GM12878 (cell line): ENCODE results near the gene ANKRD44.

Experiments used
- EP300 ChIP-seq, 2 experiments: fragments of 150-350 bp in 1 of 2; IDR thresholded peaks; 2 replicates each; pipeline ENCODE4 v1.6.1; 2011 to 2012; ENCODE audit warnings: low read depth in 2 of 2, low read length in 2 of 2, borderline replicate concordance in 1 of 2, improper control_type of control experiment in 1 of 2, inconsistent platforms in 1 of 2; ENCODE audit not compliant: control insufficient read depth in 1 of 2
- HCFC1 ChIP-seq: fragments of 150-350 bp; IDR thresholded peaks from 2 replicates; pipeline ENCODE4 v1.6.1; 2014; ENCODE audit warnings: low read length
- JUND ChIP-seq: IDR thresholded peaks from 2 replicates; pipeline ENCODE4 v1.6.1; 2012; ENCODE audit warnings: low read depth, mild to moderate bottlenecking, low read length, improper control_type of control experiment, moderate library complexity
- NFYB ChIP-seq: IDR thresholded peaks from 2 replicates; pipeline ENCODE4 v1.6.1; 2011; ENCODE audit warnings: low read depth, mild to moderate bottlenecking, low read length, improper control_type of control experiment, moderate library complexity; ENCODE audit not compliant: insufficient read depth
- POLR2A ChIP-seq: IDR thresholded peaks from 2 replicates; pipeline ENCODE4 v1.6.1; 2011; ENCODE audit warnings: low read depth, mild to moderate bottlenecking, low read length
- SIN3A ChIP-seq: IDR thresholded peaks from 2 replicates; pipeline ENCODE4 v1.6.1; 2012; ENCODE audit warnings: low read depth, low read length, improper control_type of control experiment
- SMC3 ChIP-seq: IDR thresholded peaks from 2 replicates; pipeline ENCODE4 v1.6.1; 2011; ENCODE audit warnings: low read length, improper control_type of control experiment, borderline replicate concordance
- SP1 ChIP-seq: IDR thresholded peaks from one replicate; pipeline ENCODE4 v1.6.1; 2011; ENCODE audit warnings: low read depth, low read length
- STAT3 ChIP-seq: IDR thresholded peaks from 2 replicates; pipeline ENCODE4 v1.6.1; 2011; ENCODE audit warnings: low read depth, low read length, improper control_type of control experiment
- TARDBP ChIP-seq: IDR thresholded peaks from 2 replicates; pipeline ENCODE4 v1.6.1; 2016; ENCODE audit warnings: borderline replicate concordance
- TBL1XR1 ChIP-seq: IDR thresholded peaks from 2 replicates; pipeline ENCODE4 v1.6.1; 2012; ENCODE audit warnings: low read depth, low read length, improper control_type of control experiment
- TCF12 ChIP-seq: IDR thresholded peaks from 2 replicates; pipeline ENCODE4 v1.6.1; 2011; ENCODE audit warnings: low read depth, mild to moderate bottlenecking, low read length
- TF ChIP-seq, protein P1 (sequence below), 3 experiments: IDR thresholded peaks in 2 of 3; conservative IDR thresholded peaks in 1 of 3; 2 replicates each; pipeline ENCODE4 v1.5.1; 2011; ENCODE audit warnings: low read depth in 3 of 3, low read length in 3 of 3, mild to moderate bottlenecking in 3 of 3, control low read depth in 2 of 3, moderate library complexity in 2 of 3, inconsistent platforms in 1 of 3, mixed read lengths in 1 of 3; ENCODE audit not compliant: control insufficient read depth in 2 of 3, insufficient read depth in 1 of 3; ENCODE audit errors: extremely low read depth in 1 of 3
- TF ChIP-seq, protein P2 (sequence below): fragments of 450-650 bp; IDR thresholded peaks from 2 replicates; pipeline ENCODE4 v1.6.1; 2016; ENCODE audit warnings: mild to moderate bottlenecking

DNA sequence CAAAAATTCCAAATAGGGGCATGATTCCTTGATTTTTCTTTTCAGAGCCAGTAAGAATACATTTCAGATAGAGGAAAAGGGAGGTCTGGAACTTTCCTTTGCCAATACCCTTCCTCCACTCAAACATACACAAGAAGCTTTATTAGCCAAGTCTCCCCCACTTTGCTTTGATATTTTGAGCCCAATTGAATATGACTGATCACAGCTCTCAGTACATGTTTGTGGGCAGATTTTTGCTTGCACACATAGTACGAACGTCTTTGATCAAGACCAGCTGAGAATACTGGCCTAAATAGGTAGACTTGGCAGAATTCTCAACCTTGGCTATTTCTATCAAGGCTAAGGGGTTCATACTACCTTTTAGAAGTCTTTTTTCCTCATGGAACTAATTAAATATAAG is 235.3 kb downstream of the ANKRD44 start:
- TF ChIP-seq JUND (no peak), TBL1XR1 (no peak), POLR2A (no peak), SMC3 (no peak), STAT3 (no peak), TARDBP (no peak), TCF12 (no peak), SIN3A (no peak), EP300 (IDR thresholded peaks at IDR 0.05; ENCODE audit: borderline replicate concordance in 1 of 2, control insufficient read depth in 1 of 2, low read depth in 2 of 2, low read length in 2 of 2) (no peak), SP1 (no peak), HCFC1 (no peak), NFYB (no peak)
- TF ChIP-seq, protein P1, sequence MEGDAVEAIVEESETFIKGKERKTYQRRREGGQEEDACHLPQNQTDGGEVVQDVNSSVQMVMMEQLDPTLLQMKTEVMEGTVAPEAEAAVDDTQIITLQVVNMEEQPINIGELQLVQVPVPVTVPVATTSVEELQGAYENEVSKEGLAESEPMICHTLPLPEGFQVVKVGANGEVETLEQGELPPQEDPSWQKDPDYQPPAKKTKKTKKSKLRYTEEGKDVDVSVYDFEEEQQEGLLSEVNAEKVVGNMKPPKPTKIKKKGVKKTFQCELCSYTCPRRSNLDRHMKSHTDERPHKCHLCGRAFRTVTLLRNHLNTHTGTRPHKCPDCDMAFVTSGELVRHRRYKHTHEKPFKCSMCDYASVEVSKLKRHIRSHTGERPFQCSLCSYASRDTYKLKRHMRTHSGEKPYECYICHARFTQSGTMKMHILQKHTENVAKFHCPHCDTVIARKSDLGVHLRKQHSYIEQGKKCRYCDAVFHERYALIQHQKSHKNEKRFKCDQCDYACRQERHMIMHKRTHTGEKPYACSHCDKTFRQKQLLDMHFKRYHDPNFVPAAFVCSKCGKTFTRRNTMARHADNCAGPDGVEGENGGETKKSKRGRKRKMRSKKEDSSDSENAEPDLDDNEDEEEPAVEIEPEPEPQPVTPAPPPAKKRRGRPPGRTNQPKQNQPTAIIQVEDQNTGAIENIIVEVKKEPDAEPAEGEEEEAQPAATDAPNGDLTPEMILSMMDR (IDR thresholded peaks at IDR 0.05 in 2 of 3, conservative IDR thresholded peaks at IDR 0.05 in 1 of 3; ENCODE audit: control insufficient read depth in 2 of 3, extremely low read depth in 1 of 3, insufficient read depth in 1 of 3, low read depth in 3 of 3, low read length in 3 of 3), result no peak
- TF ChIP-seq, protein P2, sequence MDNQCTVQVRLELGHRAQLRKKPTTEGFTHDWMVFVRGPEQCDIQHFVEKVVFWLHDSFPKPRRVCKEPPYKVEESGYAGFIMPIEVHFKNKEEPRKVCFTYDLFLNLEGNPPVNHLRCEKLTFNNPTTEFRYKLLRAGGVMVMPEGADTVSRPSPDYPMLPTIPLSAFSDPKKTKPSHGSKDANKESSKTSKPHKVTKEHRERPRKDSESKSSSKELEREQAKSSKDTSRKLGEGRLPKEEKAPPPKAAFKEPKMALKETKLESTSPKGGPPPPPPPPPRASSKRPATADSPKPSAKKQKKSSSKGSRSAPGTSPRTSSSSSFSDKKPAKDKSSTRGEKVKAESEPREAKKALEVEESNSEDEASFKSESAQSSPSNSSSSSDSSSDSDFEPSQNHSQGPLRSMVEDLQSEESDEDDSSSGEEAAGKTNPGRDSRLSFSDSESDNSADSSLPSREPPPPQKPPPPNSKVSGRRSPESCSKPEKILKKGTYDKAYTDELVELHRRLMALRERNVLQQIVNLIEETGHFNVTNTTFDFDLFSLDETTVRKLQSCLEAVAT, result no peak
